GM23338 (cell line): ENCODE results near the gene IGLL5. TPM values are rescaled to one million over a fixed set of nuclear protein-coding genes. Genes with fewer than 3 reads are reported as not detected.
A peak's percentile ranks its signal among the peaks of the same experiment; 100 is the strongest.

Experiments used
- ATAC-seq: fragments of 200-7000 bp; cut with Tn5 transposase; 3 replicates; pipeline ENCODE4 v1.9.1; 2020
- DNase-seq: peaks from one replicate; pipeline ENCODE4 v3.0.0-alpha.2; 2015; ENCODE audit warnings: low spot score
- H2AFZ ChIP-seq: fragments of 200-600 bp; sonication (generic); 2 replicates; pipeline ENCODE4 v1.8.0; 2016; ENCODE audit warnings: antibody characterized with exemption, mild to moderate bottlenecking, moderate library complexity
- H3F3A ChIP-seq: fragments of 200-600 bp; sonication (generic); replicated peaks from 2 replicates; pipeline ENCODE4 v1.8.0; 2017; ENCODE audit warnings: antibody characterized with exemption, mixed run types, low read depth
- H3K27ac ChIP-seq: fragments of 200-600 bp; sonication (generic); 2 replicates; pipeline ENCODE4 v1.6.1; 2016; ENCODE audit warnings: low read depth
- H3K27me3 ChIP-seq: fragments of 200-600 bp; sonication (generic); 2 replicates; pipeline ENCODE4 v1.8.0; 2016; ENCODE audit warnings: mild to moderate bottlenecking, mixed run types, moderate library complexity; ENCODE audit not compliant: insufficient read depth
- H3K36me3 ChIP-seq: fragments of 200-600 bp; sonication (generic); 2 replicates; pipeline ENCODE4 v1.8.0; 2016; ENCODE audit warnings: mild to moderate bottlenecking; ENCODE audit not compliant: insufficient read depth
- H3K4me1 ChIP-seq: fragments of 200-600 bp; sonication (generic); 2 replicates; pipeline ENCODE4 v1.8.0; 2016; ENCODE audit warnings: mild to moderate bottlenecking, moderate library complexity; ENCODE audit not compliant: insufficient read depth
- H3K4me2 ChIP-seq: fragments of 200-600 bp; sonication (generic); 2 replicates; pipeline ENCODE4 v1.7.1; 2017; ENCODE audit warnings: mixed run types
- H3K4me3 ChIP-seq: fragments of 200-600 bp; sonication (generic); 2 replicates; pipeline ENCODE4 v1.6.1; 2016; ENCODE audit warnings: mixed run types
- H3K79me2 ChIP-seq: fragments of 200-600 bp; sonication (generic); replicated peaks from 2 replicates; pipeline ENCODE4 v1.8.0; 2017; ENCODE audit warnings: mild to moderate bottlenecking; ENCODE audit not compliant: insufficient read depth
- H3K9me2 ChIP-seq: fragments of 200-600 bp; sonication (generic); 2 replicates; pipeline ENCODE4 v1.8.0; 2017; ENCODE audit not compliant: insufficient read depth
- H4K20me1 ChIP-seq: fragments of 200-600 bp; sonication (generic); replicated peaks from 2 replicates; pipeline ENCODE4 v1.8.0; 2017; ENCODE audit warnings: mild to moderate bottlenecking; ENCODE audit not compliant: insufficient read depth
- H3K27ac Mint-ChIP-seq: 2 replicates; pipeline ENCODE4 v1.8.0; 2020; ENCODE audit warnings: inconsistent platforms, mild to moderate bottlenecking, moderate library complexity, mixed read lengths
- H3K27me3 Mint-ChIP-seq: 3 replicates; pipeline ENCODE4 v1.8.0; 2022; ENCODE audit warnings: low read depth, mild to moderate bottlenecking, moderate library complexity, mixed read lengths, inconsistent platforms; ENCODE audit not compliant: insufficient read depth, poor library complexity
- H3K36me3 Mint-ChIP-seq: 3 replicates; pipeline ENCODE4 v1.8.0; 2021; ENCODE audit warnings: low read depth, mild to moderate bottlenecking, inconsistent platforms, moderate library complexity, mixed read lengths
- H3K4me1 Mint-ChIP-seq: 3 replicates; pipeline ENCODE4 v1.8.0; 2020; ENCODE audit warnings: mild to moderate bottlenecking, inconsistent platforms, mixed read lengths
- H3K4me3 Mint-ChIP-seq: 3 replicates; pipeline ENCODE4 v1.8.0; 2021; ENCODE audit warnings: moderate library complexity, mild to moderate bottlenecking, inconsistent platforms, mixed read lengths
- H3K9me3 Mint-ChIP-seq: 3 replicates; pipeline ENCODE4 v1.8.0; 2020; ENCODE audit warnings: moderate library complexity, mild to moderate bottlenecking, inconsistent platforms, mixed read lengths
- EZH2 ChIP-seq: fragments of 200-600 bp; sonication (generic); IDR thresholded peaks from one replicate; pipeline ENCODE4 v1.8.0; 2017; ENCODE audit warnings: antibody characterized with exemption, mild to moderate bottlenecking, low read depth; ENCODE audit not compliant: unreplicated experiment
- STAT1 ChIP-seq: IDR thresholded peaks from one replicate; pipeline ENCODE4 v1.6.1; 2016; ENCODE audit warnings: antibody characterized with exemption; ENCODE audit not compliant: unreplicated experiment
- polyA plus RNA-seq: library from polyadenylated mRNA; unstranded; fragments of >200 nt; fragmentation: Nextera tagmentation; extraction: Ambion mirVana; gene quantifications from 2 replicates; pipeline ENCODE4 v1.2.1, GENCODE V29; 2016
- total RNA-seq: library from RNA; depleted of rRNA; stranded (reverse); fragments of >200 nt; shearing (Covaris generic); gene quantifications from 2 replicates; pipeline ENCODE4 v1.2.3, GENCODE V29; 2014
- TF ChIP-seq, protein P1 (sequence below): fragments of 250-450 bp; sonication (Bioruptor Pico); IDR thresholded peaks from 2 replicates; pipeline ENCODE4 v1.5.0; 2020; ENCODE audit warnings: mild to moderate bottlenecking, moderate library complexity
- TF ChIP-seq, protein P2 (sequence below), 2 experiments: fragments of 200-600 bp in 1 of 2; sonication (generic) in 1 of 2; conservative IDR thresholded peaks; 2 replicates each; pipeline versions ENCODE4 v1.5.1 to v1.6.1; 2016 to 2017; ENCODE audit warnings: antibody characterized with exemption in 2 of 2, low read depth in 2 of 2, mild to moderate bottlenecking in 2 of 2, moderate library complexity in 1 of 2

The IGLL5 gene
- total and polyA plus RNA-seq, 2 experiments from 2014 or later, result not detected

GRCh38 chr22:22941831-22942510, 54.4 kb downstream of the IGLL5 start (continued):
- TF ChIP-seq, protein P1, sequence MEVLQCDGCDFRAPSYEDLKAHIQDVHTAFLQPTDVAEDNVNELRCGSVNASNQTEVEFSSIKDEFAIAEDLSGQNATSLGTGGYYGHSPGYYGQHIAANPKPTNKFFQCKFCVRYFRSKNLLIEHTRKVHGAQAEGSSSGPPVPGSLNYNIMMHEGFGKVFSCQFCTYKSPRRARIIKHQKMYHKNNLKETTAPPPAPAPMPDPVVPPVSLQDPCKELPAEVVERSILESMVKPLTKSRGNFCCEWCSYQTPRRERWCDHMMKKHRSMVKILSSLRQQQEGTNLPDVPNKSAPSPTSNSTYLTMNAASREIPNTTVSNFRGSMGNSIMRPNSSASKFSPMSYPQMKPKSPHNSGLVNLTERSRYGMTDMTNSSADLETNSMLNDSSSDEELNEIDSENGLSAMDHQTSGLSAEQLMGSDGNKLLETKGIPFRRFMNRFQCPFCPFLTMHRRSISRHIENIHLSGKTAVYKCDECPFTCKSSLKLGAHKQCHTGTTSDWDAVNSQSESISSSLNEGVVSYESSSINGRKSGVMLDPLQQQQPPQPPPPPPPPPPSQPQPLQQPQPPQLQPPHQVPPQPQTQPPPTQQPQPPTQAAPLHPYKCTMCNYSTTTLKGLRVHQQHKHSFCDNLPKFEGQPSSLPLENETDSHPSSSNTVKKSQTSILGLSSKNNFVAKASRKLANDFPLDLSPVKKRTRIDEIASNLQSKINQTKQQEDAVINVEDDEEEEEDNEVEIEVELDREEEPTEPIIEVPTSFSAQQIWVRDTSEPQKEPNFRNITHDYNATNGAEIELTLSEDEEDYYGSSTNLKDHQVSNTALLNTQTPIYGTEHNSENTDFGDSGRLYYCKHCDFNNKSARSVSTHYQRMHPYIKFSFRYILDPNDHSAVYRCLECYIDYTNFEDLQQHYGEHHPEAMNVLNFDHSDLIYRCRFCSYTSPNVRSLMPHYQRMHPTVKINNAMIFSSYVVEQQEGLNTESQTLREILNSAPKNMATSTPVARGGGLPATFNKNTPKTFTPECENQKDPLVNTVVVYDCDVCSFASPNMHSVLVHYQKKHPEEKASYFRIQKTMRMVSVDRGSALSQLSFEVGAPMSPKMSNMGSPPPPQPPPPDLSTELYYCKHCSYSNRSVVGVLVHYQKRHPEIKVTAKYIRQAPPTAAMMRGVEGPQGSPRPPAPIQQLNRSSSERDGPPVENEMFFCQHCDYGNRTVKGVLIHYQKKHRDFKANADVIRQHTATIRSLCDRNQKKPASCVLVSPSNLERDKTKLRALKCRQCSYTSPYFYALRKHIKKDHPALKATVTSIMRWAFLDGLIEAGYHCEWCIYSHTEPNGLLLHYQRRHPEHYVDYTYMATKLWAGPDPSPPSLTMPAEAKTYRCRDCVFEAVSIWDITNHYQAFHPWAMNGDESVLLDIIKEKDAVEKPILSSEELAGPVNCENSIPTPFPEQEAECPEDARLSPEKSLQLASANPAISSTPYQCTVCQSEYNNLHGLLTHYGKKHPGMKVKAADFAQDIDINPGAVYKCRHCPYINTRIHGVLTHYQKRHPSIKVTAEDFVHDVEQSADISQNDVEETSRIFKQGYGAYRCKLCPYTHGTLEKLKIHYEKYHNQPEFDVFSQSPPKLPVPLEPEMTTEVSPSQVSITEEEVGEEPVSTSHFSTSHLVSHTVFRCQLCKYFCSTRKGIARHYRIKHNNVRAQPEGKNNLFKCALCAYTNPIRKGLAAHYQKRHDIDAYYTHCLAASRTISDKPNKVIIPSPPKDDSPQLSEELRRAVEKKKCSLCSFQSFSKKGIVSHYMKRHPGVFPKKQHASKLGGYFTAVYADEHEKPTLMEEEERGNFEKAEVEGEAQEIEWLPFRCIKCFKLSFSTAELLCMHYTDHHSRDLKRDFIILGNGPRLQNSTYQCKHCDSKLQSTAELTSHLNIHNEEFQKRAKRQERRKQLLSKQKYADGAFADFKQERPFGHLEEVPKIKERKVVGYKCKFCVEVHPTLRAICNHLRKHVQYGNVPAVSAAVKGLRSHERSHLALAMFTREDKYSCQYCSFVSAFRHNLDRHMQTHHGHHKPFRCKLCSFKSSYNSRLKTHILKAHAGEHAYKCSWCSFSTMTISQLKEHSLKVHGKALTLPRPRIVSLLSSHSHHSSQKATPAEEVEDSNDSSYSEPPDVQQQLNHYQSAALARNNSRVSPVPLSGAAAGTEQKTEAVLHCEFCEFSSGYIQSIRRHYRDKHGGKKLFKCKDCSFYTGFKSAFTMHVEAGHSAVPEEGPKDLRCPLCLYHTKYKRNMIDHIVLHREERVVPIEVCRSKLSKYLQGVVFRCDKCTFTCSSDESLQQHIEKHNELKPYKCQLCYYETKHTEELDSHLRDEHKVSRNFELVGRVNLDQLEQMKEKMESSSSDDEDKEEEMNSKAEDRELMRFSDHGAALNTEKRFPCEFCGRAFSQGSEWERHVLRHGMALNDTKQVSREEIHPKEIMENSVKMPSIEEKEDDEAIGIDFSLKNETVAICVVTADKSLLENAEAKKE, result no peak
- TF ChIP-seq EZH2, result no peak

DNA sequence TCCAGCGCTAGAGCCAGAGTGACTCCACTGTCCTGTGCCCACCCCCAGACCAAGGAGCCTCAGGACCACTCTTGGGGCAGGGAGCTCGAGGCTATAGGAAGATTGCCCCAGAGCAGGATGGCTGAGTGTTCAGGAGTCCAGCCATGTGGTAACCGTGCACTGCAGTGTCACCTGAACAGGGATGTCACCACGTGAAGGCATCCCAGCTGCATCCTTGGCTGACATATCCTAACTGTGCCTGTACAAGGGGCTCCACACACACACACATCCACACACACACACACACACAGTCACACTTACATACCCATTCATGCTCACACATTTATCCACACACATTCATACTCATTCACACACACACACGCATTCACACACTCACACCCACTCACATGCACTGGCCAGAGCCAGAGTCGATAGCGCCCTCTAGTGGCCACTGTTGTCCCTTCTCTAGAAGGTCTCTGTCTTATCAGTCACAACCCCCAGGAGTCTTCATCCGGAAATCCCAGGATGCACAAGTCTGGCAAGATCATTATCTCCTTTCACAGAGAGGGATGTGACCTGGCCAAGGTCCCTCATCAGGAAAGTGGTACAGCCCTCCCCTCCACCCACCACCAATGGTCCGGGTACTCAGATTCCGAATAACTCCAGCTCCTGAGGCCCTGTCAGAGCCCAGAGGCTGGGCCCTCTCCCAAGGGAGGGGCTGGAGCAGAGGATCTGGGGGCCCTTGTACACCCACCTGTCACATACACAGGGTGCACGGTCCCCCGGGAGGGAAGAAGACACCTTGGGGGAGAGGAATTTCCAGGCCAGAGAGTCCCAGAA, 55.1 kb downstream of the IGLL5 start:
- H2AFZ ChIP-seq, result no peak overlapping the region
- no peak overlapping the region for H3K4me3 ChIP-seq
- no peaks in the 10 kb centered on the region for H3K36me3 ChIP-seq
- no peaks in the 10 kb centered on the region for H3K9me2 ChIP-seq
- H4K20me1 ChIP-seq, result 0 out of 2 replicates have a peak, but pooled peaks cover 4% of the 10 kb centered on the region
- H3K4me1 ChIP-seq, result no peaks in the 10 kb centered on the region
- ATAC-seq (peak; percentile 96), DNase-seq (peak; percentile 93)
- peaks cover 3% of the 10 kb centered on the region; the same call in 1 of the 3 replicates for H3K4me1 Mint-ChIP-seq
- H3K9me3 Mint-ChIP-seq, result no peaks in the 10 kb centered on the region
- H3K27me3 ChIP-seq, result peaks cover 61% of the 10 kb centered on the region
- H3F3A ChIP-seq, result no peaks in the 10 kb centered on the region
- H3K79me2 ChIP-seq, result no peaks in the 10 kb centered on the region
- no peak overlapping the region for H3K27ac ChIP-seq
- H3K36me3 Mint-ChIP-seq, result no peaks in the 10 kb centered on the region
- TF ChIP-seq, protein P2, sequence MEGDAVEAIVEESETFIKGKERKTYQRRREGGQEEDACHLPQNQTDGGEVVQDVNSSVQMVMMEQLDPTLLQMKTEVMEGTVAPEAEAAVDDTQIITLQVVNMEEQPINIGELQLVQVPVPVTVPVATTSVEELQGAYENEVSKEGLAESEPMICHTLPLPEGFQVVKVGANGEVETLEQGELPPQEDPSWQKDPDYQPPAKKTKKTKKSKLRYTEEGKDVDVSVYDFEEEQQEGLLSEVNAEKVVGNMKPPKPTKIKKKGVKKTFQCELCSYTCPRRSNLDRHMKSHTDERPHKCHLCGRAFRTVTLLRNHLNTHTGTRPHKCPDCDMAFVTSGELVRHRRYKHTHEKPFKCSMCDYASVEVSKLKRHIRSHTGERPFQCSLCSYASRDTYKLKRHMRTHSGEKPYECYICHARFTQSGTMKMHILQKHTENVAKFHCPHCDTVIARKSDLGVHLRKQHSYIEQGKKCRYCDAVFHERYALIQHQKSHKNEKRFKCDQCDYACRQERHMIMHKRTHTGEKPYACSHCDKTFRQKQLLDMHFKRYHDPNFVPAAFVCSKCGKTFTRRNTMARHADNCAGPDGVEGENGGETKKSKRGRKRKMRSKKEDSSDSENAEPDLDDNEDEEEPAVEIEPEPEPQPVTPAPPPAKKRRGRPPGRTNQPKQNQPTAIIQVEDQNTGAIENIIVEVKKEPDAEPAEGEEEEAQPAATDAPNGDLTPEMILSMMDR (conservative IDR thresholded peaks at IDR 0.05; ENCODE audit: low read depth in 2 of 2), result peak; percentile 84 to 91
- TF ChIP-seq, protein P1, result no peak
- TF ChIP-seq EZH2 (no peak), STAT1 (no peak)
- no peak overlapping the region for H3K4me2 ChIP-seq
- no peak overlapping the region for H3K27ac Mint-ChIP-seq
- H3K27me3 Mint-ChIP-seq, result peaks cover 30% of the 10 kb centered on the region
- no peak overlapping the region for H3K4me3 Mint-ChIP-seq
